ENCODE measurements around the gene PRSS12.

DNA sequence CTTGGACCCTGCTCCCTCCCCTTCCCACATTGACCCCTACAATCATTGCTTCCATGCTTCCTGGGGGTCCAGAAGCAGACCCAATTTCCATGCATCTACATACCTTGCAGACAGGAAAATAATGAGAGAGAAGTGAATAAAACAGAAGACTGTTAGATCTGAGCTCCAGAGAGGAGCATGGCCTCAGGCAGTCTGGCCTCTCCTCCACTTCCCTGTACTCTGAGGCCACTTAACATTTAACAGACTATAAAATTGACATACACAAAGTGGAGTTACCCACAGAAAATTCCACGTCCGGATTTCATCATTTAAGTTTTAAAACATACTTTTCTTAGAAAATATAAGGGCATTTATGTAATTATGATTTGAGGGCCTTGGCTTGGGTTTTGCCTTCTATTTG is 2.1 kb upstream of the PRSS12 start:
- TF ChIP-seq, protein P1, sequence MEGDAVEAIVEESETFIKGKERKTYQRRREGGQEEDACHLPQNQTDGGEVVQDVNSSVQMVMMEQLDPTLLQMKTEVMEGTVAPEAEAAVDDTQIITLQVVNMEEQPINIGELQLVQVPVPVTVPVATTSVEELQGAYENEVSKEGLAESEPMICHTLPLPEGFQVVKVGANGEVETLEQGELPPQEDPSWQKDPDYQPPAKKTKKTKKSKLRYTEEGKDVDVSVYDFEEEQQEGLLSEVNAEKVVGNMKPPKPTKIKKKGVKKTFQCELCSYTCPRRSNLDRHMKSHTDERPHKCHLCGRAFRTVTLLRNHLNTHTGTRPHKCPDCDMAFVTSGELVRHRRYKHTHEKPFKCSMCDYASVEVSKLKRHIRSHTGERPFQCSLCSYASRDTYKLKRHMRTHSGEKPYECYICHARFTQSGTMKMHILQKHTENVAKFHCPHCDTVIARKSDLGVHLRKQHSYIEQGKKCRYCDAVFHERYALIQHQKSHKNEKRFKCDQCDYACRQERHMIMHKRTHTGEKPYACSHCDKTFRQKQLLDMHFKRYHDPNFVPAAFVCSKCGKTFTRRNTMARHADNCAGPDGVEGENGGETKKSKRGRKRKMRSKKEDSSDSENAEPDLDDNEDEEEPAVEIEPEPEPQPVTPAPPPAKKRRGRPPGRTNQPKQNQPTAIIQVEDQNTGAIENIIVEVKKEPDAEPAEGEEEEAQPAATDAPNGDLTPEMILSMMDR (IDR thresholded peaks at IDR 0.05 in 4 of 5, conservative IDR thresholded peaks at IDR 0.05 in 1 of 5) = no peak
- TF ChIP-seq POLR2A (IDR thresholded peaks at IDR 0.05) = no peak
